SK-N-SH treated with all-trans-retinoic acid at 6 μM for 48 hours (cell line): Measurements from ENCODE around the gene TNFRSF21.

ENCODE experiments used
- CSDC2 ChIP-seq: fragments of 250-450 bp; sonication (Bioruptor Pico); IDR thresholded peaks from 2 replicates; pipeline ENCODE4 v1.5.0; 2020; ENCODE audit warnings: mild to moderate bottlenecking, moderate library complexity
- TCF4 ChIP-seq: fragments of 250-450 bp; sonication (Bioruptor Pico); IDR thresholded peaks from 2 replicates; pipeline ENCODE4 v1.8.0; 2021; ENCODE audit warnings: mild to moderate bottlenecking, moderate library complexity, borderline replicate concordance

GRCh38 chr6:47252633-47253032 is 57.1 kb downstream of the TNFRSF21 start:
- no peak for TF ChIP-seq TCF4 (CRISPR knock-in tag)
- no peak for TF ChIP-seq CSDC2 (CRISPR knock-in tag)
